Measurements from ENCODE around the gene MYL6B.

The MYL6B gene

GRCh38 chr12:56163533-56164344 is 11.4 kb downstream of the MYL6B start:
- peak overlapping the region; percentile 94 for H3K27ac ChIP-seq
- DNase-seq (ENCODE audit: low read depth, low spot score) = no peak

GRCh38 chr12:56164345-56164729 is 11.9 kb downstream of the MYL6B start:
- DNase-seq (ENCODE audit: low read depth, low spot score) = no peak
- no peak overlapping the region for H3K27ac ChIP-seq

- no peak overlapping the region for H3K27ac ChIP-seq
- no peak for DNase-seq (ENCODE audit: low read depth, low spot score)
Measured at GRCh38 chr12:56165369-56165768, 13.0 kb downstream of the MYL6B start.

GRCh38 chr12:56169229-56169759 is 16.9 kb downstream of the MYL6B start:
- no peak overlapping the region for H3K27ac ChIP-seq
- no peak for DNase-seq (ENCODE audit: low read depth, low spot score)

GRCh38 chr12:56172839-56173238 is 20.5 kb downstream of the MYL6B start:
- DNase-seq (ENCODE audit: low read depth, low spot score) = no peak
- H3K27ac ChIP-seq = no peak overlapping the region

GRCh38 chr12:56178347-56178746 is 26.0 kb downstream of the MYL6B start:
- DNase-seq (ENCODE audit: low read depth, low spot score) = no peak
- no peak overlapping the region for H3K27ac ChIP-seq

GRCh38 chr12:56186957-56187356 is 34.6 kb downstream of the MYL6B start:
- H3K27ac ChIP-seq = no peak overlapping the region
- no peak for DNase-seq (ENCODE audit: low read depth, low spot score)

GRCh38 chr12:56188131-56188777 is 35.9 kb downstream of the MYL6B start:
- no peak for DNase-seq (ENCODE audit: low read depth, low spot score)
- peak overlapping the region; percentile 91 for H3K27ac ChIP-seq

GRCh38 chr12:56188778-56189098 is 36.4 kb downstream of the MYL6B start:
- peak overlapping the region; percentile 91 for H3K27ac ChIP-seq
- no peak for DNase-seq (ENCODE audit: low read depth, low spot score)

- DNase-seq (ENCODE audit: low read depth, low spot score) = peak; percentile 10
- peak within 1 kb of the TSS; percentile 91 for H3K27ac ChIP-seq
Measured at GRCh38 chr12:56189099-56189917, 36.9 kb downstream of the MYL6B start, which contains the start of gene SMARCC2. Gene SMARCC2 (minus strand): TSS chr12:56189483. CDS start chr12:56189461, 22 bp downstream.

- H3K27ac ChIP-seq = peak overlapping the region; percentile 91
- DNase-seq (ENCODE audit: low read depth, low spot score) = peak; percentile 18
Measured at GRCh38 chr12:56189918-56190694, 37.7 kb downstream of the MYL6B start.

- peak overlapping the region; percentile 91 for H3K27ac ChIP-seq
- no peak for DNase-seq (ENCODE audit: low read depth, low spot score)
Measured at GRCh38 chr12:56190695-56191155, 38.3 kb downstream of the MYL6B start.

GRCh38 chr12:56192582-56192981 is 40.2 kb downstream of the MYL6B start:
- no peak overlapping the region for H3K27ac ChIP-seq
- DNase-seq (ENCODE audit: low read depth, low spot score) = no peak

- DNase-seq (ENCODE audit: low read depth, low spot score) = peak; percentile 24
- H3K27ac ChIP-seq = no peak overlapping the region
Measured at GRCh38 chr12:56193025-56193578, 40.7 kb downstream of the MYL6B start.

- peak; percentile 27 for DNase-seq (ENCODE audit: low read depth, low spot score)
Measured at GRCh38 chr12:56196818-56197550, 44.6 kb downstream of the MYL6B start.

GRCh38 chr12:56197921-56198635 is 45.7 kb downstream of the MYL6B start:
- no peak for DNase-seq (ENCODE audit: low read depth, low spot score)
- no peak overlapping the region for H3K27ac ChIP-seq

More at GRCh38 chr12:56196818-56197550, 44.6 kb downstream of the MYL6B start:
- H3K27ac ChIP-seq = peak overlapping the region; percentile 48

GRCh38 chr12:56198836-56199235 is 46.4 kb downstream of the MYL6B start:
- no peak for DNase-seq (ENCODE audit: low read depth, low spot score)
- no peak overlapping the region for H3K27ac ChIP-seq

- H3K27ac ChIP-seq = no peak overlapping the region
- no peak for DNase-seq (ENCODE audit: low read depth, low spot score)
Measured at GRCh38 chr12:56202366-56202765, 50.0 kb downstream of the MYL6B start.
